Measurements from ENCODE around the gene TCTN2.

The TCTN2 gene

GRCh38 chr12:123752046-123752445, 81.1 kb downstream of the TCTN2 start:
- CTCF ChIA-PET: no interaction called here
- TF ChIP-seq SUZ12 (IDR thresholded peaks at IDR 0.05) (no peak), NFRKB (IDR thresholded peaks at IDR 0.05) (no peak), PKNOX1 (IDR thresholded peaks at IDR 0.05) (no peak), ELF4 (IDR thresholded peaks at IDR 0.05) (no peak), L3MBTL2 (conservative IDR thresholded peaks at IDR 0.05) (no peak), TARDBP (IDR thresholded peaks at IDR 0.05) (no peak), BHLHE40 (IDR thresholded peaks at IDR 0.05; ENCODE audit: borderline replicate concordance) (no peak), ARNT (IDR thresholded peaks at IDR 0.05) (no peak), FOXM1 (IDR thresholded peaks at IDR 0.05; ENCODE audit: borderline replicate concordance) (no peak)
- POLR2A ChIA-PET: no interaction called here
- no peak for DNase-seq (ENCODE audit: extremely low spot score)

- CTCF ChIA-PET: no interaction called here
- DNase-seq (ENCODE audit: extremely low spot score): no peak
- TF ChIP-seq ZNF384 (IDR thresholded peaks at IDR 0.05): no peak
- no peak for TF ChIP-seq PKNOX1 (IDR thresholded peaks at IDR 0.05)
- no peak for TF ChIP-seq FOXK2 (IDR thresholded peaks at IDR 0.05)
- TF ChIP-seq FOXA1 (IDR thresholded peaks at IDR 0.05): no peak
- TF ChIP-seq FOXM1 (IDR thresholded peaks at IDR 0.05; ENCODE audit: borderline replicate concordance): no peak
- TF ChIP-seq NFRKB (IDR thresholded peaks at IDR 0.05): no peak
- TF ChIP-seq TARDBP (IDR thresholded peaks at IDR 0.05): no peak
- no peak for TF ChIP-seq HDGF (IDR thresholded peaks at IDR 0.05; ENCODE audit: borderline replicate concordance)
- no peak for TF ChIP-seq L3MBTL2 (conservative IDR thresholded peaks at IDR 0.05)
- no peak for TF ChIP-seq ARNT (IDR thresholded peaks at IDR 0.05)
- no peak for TF ChIP-seq LEF1 (IDR thresholded peaks at IDR 0.05; ENCODE audit: borderline replicate concordance)
- no peak for TF ChIP-seq ELF4 (IDR thresholded peaks at IDR 0.05)
- no peak for TF ChIP-seq SUZ12 (IDR thresholded peaks at IDR 0.05)
- no peak for TF ChIP-seq CTBP1 (IDR thresholded peaks at IDR 0.05; ENCODE audit: borderline replicate concordance)
- no peak for TF ChIP-seq SP1 (IDR thresholded peaks at IDR 0.05)
- TF ChIP-seq BHLHE40 (IDR thresholded peaks at IDR 0.05; ENCODE audit: borderline replicate concordance): no peak
- POLR2A ChIA-PET: no interaction called here
These were observed 83.3 kb downstream of the TCTN2 start for GRCh38 chr12:123754041-123754772.

- ChIA-PET POLR2A (no interaction called here), CTCF (no interaction called here)
- peak; percentile 43 for TF ChIP-seq PKNOX1 (IDR thresholded peaks at IDR 0.05)
- no peak for TF ChIP-seq CTBP1 (IDR thresholded peaks at IDR 0.05; ENCODE audit: borderline replicate concordance)
- DNase-seq (ENCODE audit: extremely low spot score): peak; percentile 28
These were observed 86.6 kb downstream of the TCTN2 start for GRCh38 chr12:123757561-123757960.
